UCSD-AML1 (cell line): Measurements from ENCODE around the gene CRYGC.

Experiments used
- DNase-seq: peaks from one replicate; lab custom pipeline; 2025; ENCODE audit not compliant: unreplicated experiment; lab: John Stamatoyannopoulos, UW

The CRYGC gene, protein sequence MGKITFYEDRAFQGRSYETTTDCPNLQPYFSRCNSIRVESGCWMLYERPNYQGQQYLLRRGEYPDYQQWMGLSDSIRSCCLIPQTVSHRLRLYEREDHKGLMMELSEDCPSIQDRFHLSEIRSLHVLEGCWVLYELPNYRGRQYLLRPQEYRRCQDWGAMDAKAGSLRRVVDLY

GRCh38 chr2:208129744-208130711, at the start of gene CRYGC:
CRYGC (minus strand) TSS chr2:208129828; CDS start chr2:208129792, 36 bp downstream.
- DNase-seq = no peak

DNA sequence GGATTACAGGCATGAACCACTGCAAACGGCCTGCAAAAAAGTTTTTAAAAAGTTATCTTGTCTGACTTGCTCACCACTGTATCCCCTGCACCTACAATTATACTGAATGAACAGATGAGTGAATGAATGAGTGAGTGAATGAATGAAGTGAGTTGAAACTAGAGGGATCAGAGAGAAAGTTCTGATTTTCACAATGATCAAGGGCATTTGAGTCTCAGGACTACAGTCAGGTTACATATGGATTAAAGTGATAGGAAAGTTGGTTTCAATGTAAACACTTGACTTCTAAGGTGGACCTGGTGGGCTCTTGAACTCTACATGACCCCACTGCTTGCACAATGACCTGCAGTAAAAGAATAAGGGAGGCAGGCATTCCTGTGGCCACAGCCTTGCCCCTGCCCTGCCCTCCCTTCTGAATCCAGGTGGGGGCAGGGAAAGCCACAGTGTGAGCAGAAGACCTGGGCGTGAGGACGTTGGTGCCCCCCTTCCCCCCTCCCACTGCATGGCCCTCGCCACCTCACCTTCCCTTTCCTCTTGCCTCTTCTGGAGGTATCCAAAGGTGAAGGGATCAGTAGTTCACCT, 49.5 kb upstream of the CRYGC start:
- no peak for DNase-seq

DNA sequence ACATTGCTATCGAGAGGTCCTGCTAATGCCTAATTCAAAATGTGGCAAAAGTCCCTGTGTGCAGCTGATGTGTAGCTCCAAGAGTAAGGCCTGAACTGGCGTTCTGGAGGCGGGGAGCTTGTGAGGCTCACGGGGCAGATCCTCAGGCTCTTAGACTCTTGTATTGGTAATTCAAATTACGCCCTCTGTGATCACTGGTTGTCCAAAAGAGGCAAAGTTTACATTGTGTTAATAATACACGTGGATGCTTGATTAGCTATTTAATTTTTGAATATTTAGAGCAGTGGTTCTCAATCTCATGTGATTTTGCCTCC, 46.2 kb upstream of the CRYGC start:
- DNase-seq = no peak

DNA sequence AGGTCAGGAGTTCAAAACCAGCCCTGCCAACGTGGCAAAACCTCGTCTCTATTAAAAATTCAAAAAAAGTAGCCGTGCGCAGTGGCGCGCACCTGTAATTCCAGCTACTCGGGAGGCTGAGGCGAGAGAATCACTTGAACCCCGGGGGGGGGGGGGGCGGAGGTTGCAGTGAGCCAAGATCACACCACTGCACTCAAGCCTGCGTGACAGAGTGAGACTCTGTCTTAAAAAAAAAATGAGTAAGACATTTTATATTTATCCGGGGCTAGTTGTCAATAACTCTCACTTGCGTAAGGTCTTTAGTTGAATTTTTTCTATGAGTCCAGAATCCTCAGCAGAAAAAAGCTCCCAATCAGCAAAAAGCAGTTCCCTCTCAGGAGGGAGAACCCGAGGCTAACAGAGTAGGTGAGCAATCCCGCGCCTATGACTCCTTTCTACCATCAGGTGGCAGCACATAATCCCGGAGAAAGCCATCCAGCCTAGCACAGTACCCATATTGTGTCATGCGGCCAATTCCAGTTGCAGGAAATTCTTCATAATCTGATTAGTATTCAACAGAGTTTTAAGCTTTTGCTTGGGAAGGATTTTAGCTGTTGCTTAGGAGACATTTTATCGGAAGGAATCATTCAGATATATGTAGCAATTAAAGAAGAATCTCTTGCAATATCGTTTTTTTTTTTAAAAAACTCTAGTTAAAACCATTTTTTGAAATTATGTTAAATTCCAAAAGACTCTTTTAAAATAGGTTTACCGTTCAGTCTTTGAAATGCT, 45.6 kb upstream of the CRYGC start:
- peak; percentile 66 for DNase-seq

- DNase-seq = no peak
These were observed 44.5 kb upstream of the CRYGC start for GRCh38 chr2:208174144-208174543.

- DNase-seq = peak; percentile 61
These were observed 42.5 kb upstream of the CRYGC start for GRCh38 chr2:208172125-208172524.

- DNase-seq = no peak
These were observed 35.5 kb upstream of the CRYGC start for GRCh38 chr2:208164951-208165755.

DNA sequence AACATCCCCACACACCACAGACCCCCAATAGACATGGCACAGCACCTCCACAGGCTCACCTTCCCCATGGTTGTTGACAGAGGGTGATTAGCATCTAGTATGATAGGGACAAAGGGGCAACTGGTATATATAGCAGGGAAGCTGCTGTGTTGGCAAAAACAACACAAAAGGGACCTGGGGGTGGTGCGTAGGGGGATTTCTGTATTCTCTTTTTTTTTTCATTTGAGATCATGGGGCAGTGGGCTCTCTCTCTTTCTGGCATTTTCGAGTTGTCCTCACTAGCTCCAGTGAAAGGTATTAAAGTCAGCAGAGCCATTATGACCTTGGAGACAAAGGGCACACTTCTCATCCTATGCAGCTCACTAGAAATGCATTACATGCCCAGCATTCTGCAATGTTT, 33.9 kb upstream of the CRYGC start, which contains the start of gene CRYGA:
TSS of gene CRYGA (minus strand) at position 101 of the 400 bp plus-strand sequence. CDS start at position 68, 33 bp downstream.
- DNase-seq = no peak

DNA sequence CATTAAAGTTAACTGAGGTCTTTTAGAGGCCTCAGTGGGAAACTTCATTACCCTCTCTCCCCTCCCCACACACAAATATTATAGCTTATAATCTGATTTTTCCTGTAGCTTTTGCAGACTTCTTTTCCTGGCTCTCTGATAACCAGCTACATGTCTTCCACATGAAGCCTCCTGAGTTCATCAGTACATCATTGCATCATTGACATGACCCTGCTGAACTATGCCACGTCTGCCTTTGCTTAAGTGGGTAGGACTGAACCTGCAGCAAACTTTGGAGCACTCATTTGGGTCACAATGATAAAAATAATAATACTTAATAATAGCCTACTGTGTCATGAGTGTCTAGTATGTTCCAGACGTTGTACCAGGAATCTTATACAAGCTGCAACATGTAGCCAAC, 26.8 kb upstream of the CRYGC start:
- no peak for DNase-seq

DNA sequence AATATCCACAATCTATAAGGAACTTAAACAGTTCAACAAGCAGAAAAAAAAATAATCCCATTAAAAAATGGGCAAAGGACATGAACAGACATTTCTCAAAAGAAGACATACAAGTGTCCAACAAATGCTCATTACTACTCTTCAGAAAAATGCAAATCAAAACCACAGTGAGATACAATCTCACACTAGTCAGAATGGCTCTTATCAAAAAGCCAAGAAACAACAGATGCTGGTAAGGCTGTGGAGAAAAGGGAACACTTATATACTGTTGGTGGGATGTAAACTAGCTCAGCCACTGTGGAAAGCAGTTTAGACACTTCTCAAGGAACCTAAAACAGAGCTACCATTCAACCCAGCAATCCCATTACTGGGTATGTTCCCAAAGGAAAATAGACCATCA, 23.5 kb upstream of the CRYGC start:
- no peak for DNase-seq

GRCh38 chr2:208150956-208151355, 21.3 kb upstream of the CRYGC start:
- peak; percentile 15 for DNase-seq

GRCh38 chr2:208150094-208150493, 20.5 kb upstream of the CRYGC start:
- no peak for DNase-seq

GRCh38 chr2:208148803-208149202, 19.2 kb upstream of the CRYGC start:
- no peak for DNase-seq

DNA sequence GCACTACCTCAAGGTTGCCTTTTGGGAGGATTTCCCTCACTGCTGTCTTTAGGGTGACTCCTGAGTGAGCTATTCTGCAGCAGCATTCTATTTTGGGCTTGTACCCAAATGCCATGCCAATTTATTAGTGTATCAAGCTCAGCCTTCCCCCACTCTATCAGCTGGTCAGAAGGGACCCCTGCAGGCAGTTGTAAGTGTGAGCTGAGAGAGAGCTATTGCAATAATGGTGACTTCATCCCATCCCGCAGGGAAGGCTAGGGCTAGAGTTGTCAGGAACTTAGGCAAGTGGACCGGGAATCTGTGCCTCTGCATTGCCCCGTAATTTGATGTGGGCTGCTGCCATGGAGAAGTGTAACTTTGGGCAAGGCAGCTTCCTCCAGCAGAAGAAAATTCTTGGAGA, 18.1 kb upstream of the CRYGC start:
- DNase-seq = no peak

DNA sequence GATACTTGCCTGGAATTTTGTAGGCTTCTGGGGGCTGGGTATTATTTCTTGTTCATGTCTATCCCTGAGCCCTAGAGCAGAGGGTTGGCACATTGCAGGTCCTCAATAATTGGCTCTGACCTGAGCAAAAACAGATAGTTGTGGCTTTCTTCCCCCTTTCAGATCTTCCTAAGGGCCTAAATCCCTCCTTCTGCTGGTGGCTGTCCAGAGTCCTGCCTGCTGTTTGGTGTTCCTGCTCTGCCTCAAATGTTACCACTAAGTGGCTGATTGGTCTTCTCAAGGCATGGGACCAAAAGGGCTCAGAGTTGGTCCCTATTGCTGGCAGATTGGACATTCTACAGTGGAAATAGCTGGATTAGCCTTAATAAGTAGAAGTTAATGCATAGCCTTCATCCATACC, 17.4 kb upstream of the CRYGC start:
- no peak for DNase-seq

- DNase-seq = no peak
These were observed 16.4 kb upstream of the CRYGC start, which contains the start of gene CRYGB for GRCh38 chr2:208146006-208146405. CRYGB (minus strand) TSS chr2:208146158; CDS start chr2:208146120, 38 bp downstream.

DNA sequence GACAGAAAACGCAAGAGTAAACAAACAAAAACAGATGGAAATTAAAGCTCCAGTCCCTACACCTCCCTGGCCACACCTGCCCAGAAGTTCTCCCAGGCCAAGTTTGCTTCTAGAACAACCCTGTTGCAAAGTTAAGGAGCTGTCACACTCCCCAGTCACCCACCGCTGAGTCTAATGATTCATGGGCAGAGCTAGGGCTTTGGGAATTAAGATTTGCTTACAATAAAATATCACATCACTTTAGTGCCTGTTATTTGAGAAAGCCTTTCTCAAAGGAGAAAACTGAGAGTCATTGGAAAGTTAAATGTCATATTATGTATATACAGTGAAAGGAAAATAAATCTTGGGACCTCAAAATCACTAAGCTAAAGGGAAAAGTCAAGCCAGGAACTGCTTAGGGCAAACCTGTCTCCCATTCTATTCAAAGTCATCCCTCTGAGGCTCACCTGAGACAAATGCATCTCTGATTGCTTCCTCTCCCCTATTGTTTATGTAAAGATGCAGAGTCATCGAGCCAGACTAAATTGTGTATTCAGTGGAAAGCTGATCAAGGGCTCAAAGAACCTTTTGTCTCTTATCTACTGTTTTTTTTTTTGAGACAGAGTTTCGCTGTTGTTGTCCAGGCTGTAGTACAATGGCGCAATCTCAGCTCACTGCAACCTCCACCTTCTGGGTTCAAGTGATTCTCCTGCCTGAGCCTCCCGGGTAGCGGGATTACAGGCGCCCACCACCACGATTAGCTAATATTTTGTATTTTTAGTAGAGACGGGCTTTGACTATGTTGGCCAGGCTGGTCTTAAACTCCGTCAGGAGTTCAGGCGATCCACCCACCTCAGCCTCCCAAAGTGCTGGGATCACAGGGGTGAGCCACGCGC, 13.5 kb upstream of the CRYGC start:
- no peak for DNase-seq

- no peak for DNase-seq
These were observed 12.8 kb upstream of the CRYGC start for GRCh38 chr2:208142240-208142924.

GRCh38 chr2:208139447-208139846, 9.8 kb upstream of the CRYGC start:
- no peak for DNase-seq
